ENCODE data around the gene TMSB4Y.
A peak's percentile ranks its signal among the peaks of the same experiment; 100 is the strongest.

Gene TMSB4Y

GRCh38 chrY:13703568-13703968 lies at the start of gene TMSB4Y:
TMSB4Y (plus strand) TSS chrY:13703899.
- peak; percentile 92 for ATAC-seq (ENCODE audit: insufficient read depth, low read depth)
- DNase-seq, result peak; percentile 85
- peak within 1 kb of the TSS; percentile 90 for H3K4me2 ChIP-seq (ENCODE audit: insufficient read depth, low read length)
- no peaks in the 10 kb centered on the region for H3K9me3 ChIP-seq (ENCODE audit: insufficient read depth, low read length, severe bottlenecking)
- H2AFZ ChIP-seq (ENCODE audit: low read depth, low read length), result peak within 1 kb of the TSS; percentile 86
- TF ChIP-seq CTCF (IDR thresholded peaks at IDR 0.05; ENCODE audit: borderline replicate concordance, extremely low read depth, low read length, poor library complexity, severe bottlenecking) (peak; percentile 36), EZH2 (IDR thresholded peaks at IDR 0.05; ENCODE audit: borderline replicate concordance, low read depth, low read length, severe bottlenecking) (no peak)
- no peaks in the 10 kb centered on the region for H3K36me3 ChIP-seq (ENCODE audit: insufficient read depth, low read length)
- H3K9ac ChIP-seq (ENCODE audit: low read depth, low read length), result peak within 1 kb of the TSS; percentile 97
- H4K20me1 ChIP-seq (ENCODE audit: insufficient read depth, low read length), result no peaks in the 10 kb centered on the region
- H3K79me2 ChIP-seq (ENCODE audit: insufficient read depth, low read length), result peaks cover 39% of the 10 kb centered on the region
- no peaks in the 10 kb centered on the region for H3K27me3 ChIP-seq (ENCODE audit: insufficient read depth, low read length, poor library complexity)
- H3K4me1 ChIP-seq (ENCODE audit: insufficient read depth, low read length), result peaks cover 24% of the 10 kb centered on the region
- H3K4me3 ChIP-seq (ENCODE audit: low read depth in 1 of 2, low read length in 2 of 2), result peak within 1 kb of the TSS; percentile 80 to 86
- peak within 1 kb of the TSS; percentile 100 for H3K27ac ChIP-seq (ENCODE audit: low read length)

DNA sequence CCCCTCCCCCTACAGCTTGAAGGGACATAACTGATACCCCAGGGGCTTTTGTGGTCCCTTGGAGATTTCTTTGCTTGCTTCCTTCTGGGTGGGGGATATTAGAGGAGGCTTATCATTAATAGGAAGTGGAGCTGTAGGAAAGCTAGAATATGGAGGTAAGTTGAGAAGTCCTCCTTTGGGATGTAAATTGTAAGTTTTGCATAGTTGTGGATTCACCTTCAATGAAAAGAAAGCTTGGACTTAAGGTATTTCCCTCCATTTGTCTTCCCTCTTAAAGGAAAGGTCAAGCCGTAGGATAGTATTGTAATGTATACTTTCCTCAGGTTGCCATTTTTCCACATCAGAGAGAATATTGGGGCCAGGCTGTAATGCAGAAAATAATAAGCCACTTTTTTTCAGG lies 39.5 kb upstream of the TMSB4Y start:
- no peak overlapping the region for H3K4me2 ChIP-seq (ENCODE audit: insufficient read depth, low read length)
- H3K36me3 ChIP-seq (ENCODE audit: insufficient read depth, low read length), result no peaks in the 10 kb centered on the region
- no peaks in the 10 kb centered on the region for H3K79me2 ChIP-seq (ENCODE audit: insufficient read depth, low read length)
- DNase-seq, result no peak
- H3K4me1 ChIP-seq (ENCODE audit: insufficient read depth, low read length), result no peaks in the 10 kb centered on the region
- H3K4me3 ChIP-seq (ENCODE audit: low read depth in 1 of 2, low read length in 2 of 2), result no peak overlapping the region
- no peak overlapping the region for H2AFZ ChIP-seq (ENCODE audit: low read depth, low read length)
- no peaks in the 10 kb centered on the region for H3K27me3 ChIP-seq (ENCODE audit: insufficient read depth, low read length, poor library complexity)
- no peaks in the 10 kb centered on the region for H4K20me1 ChIP-seq (ENCODE audit: insufficient read depth, low read length)
- H3K9ac ChIP-seq (ENCODE audit: low read depth, low read length), result no peak overlapping the region
- ATAC-seq (ENCODE audit: insufficient read depth, low read depth), result no peak
- H3K9me3 ChIP-seq (ENCODE audit: insufficient read depth, low read length, severe bottlenecking), result no peaks in the 10 kb centered on the region
- no peak overlapping the region for H3K27ac ChIP-seq (ENCODE audit: low read length)
- TF ChIP-seq CTCF (IDR thresholded peaks at IDR 0.05; ENCODE audit: borderline replicate concordance, extremely low read depth, low read length, poor library complexity, severe bottlenecking) (no peak), EZH2 (IDR thresholded peaks at IDR 0.05; ENCODE audit: borderline replicate concordance, low read depth, low read length, severe bottlenecking) (no peak)

GRCh38 chrY:13671122-13671521 lies 32.6 kb upstream of the TMSB4Y start:
- TF ChIP-seq EZH2 (IDR thresholded peaks at IDR 0.05; ENCODE audit: borderline replicate concordance, low read depth, low read length, severe bottlenecking) (no peak), CTCF (IDR thresholded peaks at IDR 0.05; ENCODE audit: borderline replicate concordance, extremely low read depth, low read length, poor library complexity, severe bottlenecking) (no peak)
- no peak overlapping the region for H3K4me2 ChIP-seq (ENCODE audit: insufficient read depth, low read length)
- H3K27ac ChIP-seq (ENCODE audit: low read length), result no peak overlapping the region
- H3K27me3 ChIP-seq (ENCODE audit: insufficient read depth, low read length, poor library complexity), result no peaks in the 10 kb centered on the region
- H3K79me2 ChIP-seq (ENCODE audit: insufficient read depth, low read length), result no peaks in the 10 kb centered on the region
- DNase-seq (no peak), ATAC-seq (ENCODE audit: insufficient read depth, low read depth) (no peak)
- H4K20me1 ChIP-seq (ENCODE audit: insufficient read depth, low read length), result no peaks in the 10 kb centered on the region
- H3K9ac ChIP-seq (ENCODE audit: low read depth, low read length), result no peak overlapping the region
- no peak overlapping the region for H2AFZ ChIP-seq (ENCODE audit: low read depth, low read length)
- H3K4me3 ChIP-seq (ENCODE audit: low read depth in 1 of 2, low read length in 2 of 2), result no peak overlapping the region
- H3K36me3 ChIP-seq (ENCODE audit: insufficient read depth, low read length), result no peaks in the 10 kb centered on the region
- peaks cover 4% of the 10 kb centered on the region for H3K9me3 ChIP-seq (ENCODE audit: insufficient read depth, low read length, severe bottlenecking)
- H3K4me1 ChIP-seq (ENCODE audit: insufficient read depth, low read length), result no peaks in the 10 kb centered on the region

GRCh38 chrY:13702276-13702675 lies 1.4 kb upstream of the TMSB4Y start:
- Histone ChIP-seq H3K4me3 (ENCODE audit: low read depth in 1 of 2, low read length in 2 of 2) (no peak overlapping the region), H4K20me1 (ENCODE audit: insufficient read depth, low read length) (no peaks in the 10 kb centered on the region), H3K79me2 (ENCODE audit: insufficient read depth, low read length) (peaks cover 29% of the 10 kb centered on the region), H3K9ac (ENCODE audit: low read depth, low read length) (no peak overlapping the region), H3K27me3 (ENCODE audit: insufficient read depth, low read length, poor library complexity) (no peaks in the 10 kb centered on the region), H3K4me1 (ENCODE audit: insufficient read depth, low read length) (peaks cover 14% of the 10 kb centered on the region), H3K4me2 (ENCODE audit: insufficient read depth, low read length) (no peak overlapping the region), H3K36me3 (ENCODE audit: insufficient read depth, low read length) (no peaks in the 10 kb centered on the region), H3K27ac (ENCODE audit: low read length) (no peak overlapping the region), H2AFZ (ENCODE audit: low read depth, low read length) (0 out of 2 replicates have a peak overlapping the region, but pooled peaks have one; percentile 33), H3K9me3 (ENCODE audit: insufficient read depth, low read length, severe bottlenecking) (no peaks in the 10 kb centered on the region)
- DNase-seq (no peak), ATAC-seq (ENCODE audit: insufficient read depth, low read depth) (no peak)
- TF ChIP-seq EZH2 (IDR thresholded peaks at IDR 0.05; ENCODE audit: borderline replicate concordance, low read depth, low read length, severe bottlenecking) (no peak), CTCF (IDR thresholded peaks at IDR 0.05; ENCODE audit: borderline replicate concordance, extremely low read depth, low read length, poor library complexity, severe bottlenecking) (no peak)
